GM12878 (cell line): ENCODE data around the gene SH2B3. TPM values are rescaled to one million over a fixed set of nuclear protein-coding genes. Genes with fewer than 3 reads are reported as not detected.
A peak's percentile ranks its signal among the peaks of the same experiment; 100 is the strongest.

Experiments
- BCL3 ChIP-seq: IDR thresholded peaks from 2 replicates; pipeline ENCODE4 v1.6.1; 2011; ENCODE audit warnings: borderline replicate concordance, low read depth, mild to moderate bottlenecking, moderate library complexity, low read length; ENCODE audit not compliant: insufficient read depth, poor library complexity, severe bottlenecking
- BHLHE40 ChIP-seq, 2 experiments: fragments of 450-650 bp in 1 of 2; IDR thresholded peaks; 2 replicates each; pipeline ENCODE4 v1.6.1; 2011 to 2017; ENCODE audit warnings: low read depth in 2 of 2, borderline replicate concordance in 1 of 2, improper control_type of control experiment in 1 of 2, low read length in 1 of 2, mild to moderate bottlenecking in 1 of 2
- CUX1 ChIP-seq: IDR thresholded peaks from 2 replicates; pipeline ENCODE4 v1.6.1; 2012; ENCODE audit warnings: improper control_type of control experiment, low read depth, low read length; ENCODE audit not compliant: insufficient replicate concordance
- EGR1 ChIP-seq, 2 experiments: IDR thresholded peaks; 1 replicate in 1 of 2; 2 replicates in 1 of 2; pipeline ENCODE4 v1.6.1; 2011 to 2012; ENCODE audit warnings: low read depth in 2 of 2, low read length in 2 of 2, borderline replicate concordance in 1 of 2, mild to moderate bottlenecking in 1 of 2, moderate library complexity in 1 of 2
- ETV6 ChIP-seq, 2 experiments: fragments of 450-650 bp in 1 of 2; IDR thresholded peaks in 1 of 2; conservative IDR thresholded peaks in 1 of 2; 2 replicates each; pipeline ENCODE4 v1.6.1; 2014; ENCODE audit warnings: antibody characterized with exemption in 1 of 2, borderline replicate concordance in 1 of 2, low read depth in 1 of 2, mild to moderate bottlenecking in 1 of 2, moderate library complexity in 1 of 2
- FOS ChIP-seq: IDR thresholded peaks from 3 replicates; pipeline ENCODE4 v1.6.1; 2011; ENCODE audit warnings: borderline replicate concordance; ENCODE audit not compliant: insufficient read length; ENCODE audit errors: extremely low read depth
- GABPA ChIP-seq: IDR thresholded peaks from 2 replicates; pipeline ENCODE4 v1.6.1; 2014; ENCODE audit warnings: antibody characterized with exemption, low read depth, mild to moderate bottlenecking, inconsistent platforms
- IKZF1 ChIP-seq: fragments of 450-650 bp; conservative IDR thresholded peaks from 2 replicates; pipeline ENCODE4 v1.6.1; 2017; ENCODE audit warnings: antibody characterized with exemption, mild to moderate bottlenecking
- JUND ChIP-seq: IDR thresholded peaks from 2 replicates; pipeline ENCODE4 v1.6.1; 2012; ENCODE audit warnings: low read depth, mild to moderate bottlenecking, low read length, improper control_type of control experiment, moderate library complexity
- RAD51 ChIP-seq: fragments of 450-650 bp; IDR thresholded peaks from 2 replicates; pipeline ENCODE4 v1.6.1; 2016; ENCODE audit warnings: moderate library complexity, mild to moderate bottlenecking, inconsistent platforms
- RUNX3 ChIP-seq: IDR thresholded peaks from 2 replicates; pipeline ENCODE4 v1.6.1; 2012; ENCODE audit warnings: low read length, inconsistent platforms
- SREBF1 ChIP-seq: IDR thresholded peaks from 2 replicates; pipeline ENCODE4 v1.6.1; 2012; ENCODE audit warnings: mild to moderate bottlenecking, low read length
- SRF ChIP-seq, 2 experiments: IDR thresholded peaks; 2 replicates each; pipeline ENCODE4 v1.6.1; 2011; ENCODE audit warnings: low read depth in 2 of 2, low read length in 2 of 2, mild to moderate bottlenecking in 1 of 2, moderate library complexity in 1 of 2
- SUZ12 ChIP-seq: fragments of 200-600 bp; sonication (generic); IDR thresholded peaks from one replicate; pipeline ENCODE4 v1.6.1; 2018; ENCODE audit warnings: antibody characterized with exemption, mild to moderate bottlenecking; ENCODE audit not compliant: unreplicated experiment
- TBL1XR1 ChIP-seq: IDR thresholded peaks from 2 replicates; pipeline ENCODE4 v1.6.1; 2012; ENCODE audit warnings: low read depth, low read length, improper control_type of control experiment
- TCF12 ChIP-seq: IDR thresholded peaks from 2 replicates; pipeline ENCODE4 v1.6.1; 2011; ENCODE audit warnings: low read depth, mild to moderate bottlenecking, low read length
- YBX1 ChIP-seq: fragments of 450-650 bp; IDR thresholded peaks from 2 replicates; pipeline ENCODE4 v1.6.1; 2016; ENCODE audit warnings: antibody characterized with exemption
- YY1 ChIP-seq: IDR thresholded peaks from 2 replicates; pipeline ENCODE4 v1.6.1; 2011; ENCODE audit warnings: low read depth, mild to moderate bottlenecking, low read length
- ZNF217 ChIP-seq: fragments of 450-650 bp; IDR thresholded peaks from 2 replicates; pipeline ENCODE4 v1.6.1; 2017; ENCODE audit warnings: antibody characterized with exemption, mild to moderate bottlenecking
- ZNF687 ChIP-seq: fragments of 450-650 bp; IDR thresholded peaks from 2 replicates; pipeline ENCODE4 v1.6.1; 2017; ENCODE audit warnings: mild to moderate bottlenecking, moderate library complexity
- polyA plus RNA-seq, 11 experiments: library from polyadenylated mRNA; depleted of rRNA in 4 of 11; unstranded in 6 of 11; stranded (reverse) in 5 of 11; fragments of >200 nt; fragmentation: Nextera tagmentation in 4 of 11; fragmentation: Illumina TruSeq in 1 of 11; extraction: Ambion mirVana in 4 of 11; extraction: Trizol in 1 of 11; gene quantifications; 1 replicate in 1 of 11; 2 replicates in 10 of 11; pipeline versions ENCODE4 v1.2.1 to v1.2.3, GENCODE V29; 2011 to 2016; ENCODE audit warnings: inconsistent platforms in 2 of 11, missing spikeins in 2 of 11, low read depth in 1 of 11
- total RNA-seq, 4 experiments: library from RNA; depleted of rRNA in 3 of 4; stranded (reverse); fragments of >200 nt in 3 of 4; fragmentation: Illumina TruSeq in 1 of 4; extraction: Trizol in 1 of 4; gene quantifications; 2 replicates each; pipeline versions ENCODE4 v1.2.1 to v1.2.3, GENCODE V29; 2013 to 2021

SH2B3 gene
- total and polyA plus RNA-seq, 10 of the 15 experiments (the other 5 are each of a cell fraction or from before 2014, with no cell fraction given): 5.8 to 46.4 (median 23.3) TPM

- TF ChIP-seq ETV6 (conservative IDR thresholded peaks at IDR 0.05 in 1 of 2, IDR thresholded peaks at IDR 0.05 in 1 of 2; ENCODE audit: borderline replicate concordance in 1 of 2, low read depth in 1 of 2) (no peak), EGR1 (IDR thresholded peaks at IDR 0.05; ENCODE audit: borderline replicate concordance in 1 of 2, low read depth in 2 of 2, low read length in 2 of 2) (no peak), FOS (no peak), BHLHE40 (IDR thresholded peaks at IDR 0.05; ENCODE audit: borderline replicate concordance in 1 of 2, low read depth in 2 of 2, low read length in 1 of 2) (peak in 1 of 2 experiments; percentile 25; a peak in 1 of 4 replicates), SREBF1 (no peak), JUND (no peak), TCF12 (peak; percentile 83), IKZF1 (peak; percentile 70), SRF (IDR thresholded peaks at IDR 0.05; ENCODE audit: low read depth in 2 of 2, low read length in 2 of 2) (peak in 1 of 2 experiments; percentile 16; a peak in 1 of 4 replicates), SUZ12 (no peak), CUX1 (no peak), YBX1 (no peak), RUNX3 (peak; percentile 62), RAD51 (no peak), ZNF687 (no peak; the same call in 1 of the 2 replicates), GABPA (no peak), YY1 (0 out of 2 replicates have a peak, but pooled peaks have one; percentile 3), TBL1XR1 (no peak; the same call in 1 of the 2 replicates), ZNF217 (no peak), BCL3 (no peak)
Observed at GRCh38 chr12:111435661-111436201, 30.0 kb downstream of the SH2B3 start (continued).
